Fibroblast of skin of back (primary cell): ENCODE results near the gene GRK6.

Experiments used
- DNase-seq: peaks from one replicate; pipeline ENCODE4 v3.0.0-alpha.2; 2013

The GRK6 gene

DNA sequence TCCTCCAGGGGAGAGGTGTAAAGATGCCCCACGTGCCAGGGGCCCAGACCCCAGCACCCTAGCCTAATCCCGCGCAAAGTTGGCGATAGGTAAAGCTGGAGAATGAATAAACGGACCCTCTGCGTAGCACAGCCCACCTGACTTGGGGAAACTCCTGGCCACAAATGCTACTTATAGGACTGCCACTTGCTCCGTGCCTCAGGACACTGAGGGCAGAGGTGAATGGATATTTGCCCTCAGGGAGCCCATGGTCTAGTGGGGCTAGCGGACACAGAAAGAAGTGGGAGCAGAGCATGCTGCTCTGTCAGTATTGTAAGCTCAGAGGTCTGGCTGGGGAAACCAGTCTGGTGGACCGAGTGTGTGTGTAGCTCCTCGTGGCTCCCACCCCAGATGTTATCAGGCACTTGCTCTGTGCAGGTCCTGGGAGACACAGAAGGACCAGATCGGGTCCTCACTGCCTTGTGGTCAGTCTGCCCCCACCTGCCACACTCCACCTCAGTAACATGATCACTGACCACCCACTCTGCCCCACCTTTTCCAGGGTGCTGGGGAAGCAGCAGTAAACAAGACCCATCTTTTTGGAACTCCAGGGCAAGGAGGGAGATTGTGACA, 841 bp downstream of the GRK6 start:
- no peak for DNase-seq

DNA sequence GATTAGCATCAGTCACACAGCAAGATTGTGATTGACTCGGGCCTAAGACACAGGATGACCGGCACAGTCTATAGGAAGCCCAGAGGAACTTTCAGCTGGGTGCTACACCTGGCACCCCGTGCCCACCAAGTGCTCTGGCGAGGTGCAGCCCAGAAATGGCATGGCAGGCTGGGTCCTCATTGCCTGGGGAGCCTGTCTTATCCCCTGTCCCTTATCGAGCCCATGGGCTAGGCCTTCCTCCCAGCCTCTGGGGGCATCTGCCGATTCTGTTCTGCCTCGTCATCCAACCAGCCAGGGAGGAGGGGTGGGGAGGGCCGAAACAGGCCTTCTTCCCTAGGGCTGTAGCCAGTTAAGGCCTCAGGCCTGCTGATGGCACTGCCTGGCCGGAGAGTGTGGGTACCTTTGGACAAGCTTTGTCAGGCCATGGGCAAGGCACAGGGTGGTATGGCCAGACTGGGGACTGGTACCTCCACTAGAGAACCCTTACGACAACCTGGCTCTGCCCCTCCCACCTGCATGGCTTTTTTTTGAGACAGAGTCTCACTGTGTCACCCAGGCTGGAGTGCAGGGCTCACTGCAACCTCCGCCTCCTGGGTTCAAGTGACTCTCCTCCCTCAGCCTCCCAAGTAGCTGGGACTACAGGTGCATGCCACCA, 1.6 kb downstream of the GRK6 start:
- no peak for DNase-seq

DNA sequence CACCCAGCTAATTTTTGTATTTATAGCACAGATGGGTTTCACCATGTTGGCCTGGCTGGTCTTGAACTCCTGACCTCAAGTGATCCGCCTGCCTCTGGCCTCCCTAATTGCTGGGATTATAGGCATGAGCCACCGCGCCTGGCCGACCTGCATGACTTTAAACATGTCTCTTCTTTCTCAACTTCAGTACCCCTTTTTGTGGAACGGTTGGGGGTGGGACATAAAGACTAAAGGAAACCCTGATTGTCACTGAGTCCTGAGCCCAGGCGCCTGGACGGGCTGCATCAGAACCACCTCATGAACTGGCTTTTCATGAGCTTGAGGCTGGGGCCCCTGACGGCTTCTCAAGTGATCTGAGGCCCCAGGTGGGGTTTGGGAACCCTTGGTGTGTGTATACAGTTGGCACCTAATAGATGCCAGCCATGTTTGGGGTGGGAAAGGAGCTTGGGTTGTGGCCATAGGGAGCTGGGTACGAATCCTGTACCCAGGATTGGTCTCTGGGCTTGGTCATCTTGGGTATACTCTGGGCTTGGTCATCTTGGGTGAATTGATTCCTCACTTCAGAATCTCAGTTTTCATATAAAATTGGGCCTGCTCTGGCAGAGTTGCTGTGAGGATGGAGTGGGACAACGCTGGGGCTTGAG, 2.2 kb downstream of the GRK6 start:
- DNase-seq: no peak

DNA sequence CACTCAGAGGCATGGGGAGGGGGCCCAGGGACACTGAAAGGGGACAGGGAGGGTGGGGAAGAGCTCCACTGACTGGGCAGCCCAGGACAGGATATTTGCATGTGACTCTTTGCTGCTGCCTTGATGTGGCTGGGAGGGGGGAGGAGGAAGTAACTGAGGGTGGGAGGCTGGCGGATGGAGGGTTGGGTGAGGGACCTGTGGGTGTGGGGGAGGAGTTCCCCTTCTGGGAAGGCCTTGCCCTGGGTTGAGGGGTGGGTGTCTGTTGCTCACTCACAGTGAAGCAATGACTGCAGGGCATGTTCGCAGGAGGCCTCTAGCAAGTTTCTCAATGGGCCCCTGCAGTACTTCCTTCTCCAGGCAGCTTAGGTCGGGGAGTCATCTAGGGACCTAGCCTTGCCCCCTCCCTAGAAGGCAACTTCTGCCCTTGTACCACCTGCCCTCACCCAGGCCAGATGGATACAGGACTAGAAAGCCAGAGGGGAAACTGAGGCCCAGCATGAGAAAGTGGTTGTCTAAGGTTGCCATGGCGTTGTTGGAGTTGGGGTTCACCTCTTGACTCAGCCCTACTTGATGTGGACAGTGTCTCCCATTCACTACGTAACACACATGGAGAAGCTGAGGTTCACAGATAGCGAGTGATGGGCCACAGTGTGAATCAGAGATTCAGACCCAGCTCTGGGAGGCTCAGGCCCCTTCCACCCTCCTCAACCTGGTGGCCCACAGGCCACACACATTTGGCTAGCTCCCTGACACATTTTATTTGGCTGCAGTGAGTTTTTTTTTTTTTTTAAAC, 3.0 kb downstream of the GRK6 start:
- no peak for DNase-seq

GRCh38 chr5:177430140-177430951, 3.9 kb downstream of the GRK6 start:
- DNase-seq: no peak

- no peak for DNase-seq
These were observed 4.5 kb downstream of the GRK6 start for GRCh38 chr5:177430972-177431316.

DNA sequence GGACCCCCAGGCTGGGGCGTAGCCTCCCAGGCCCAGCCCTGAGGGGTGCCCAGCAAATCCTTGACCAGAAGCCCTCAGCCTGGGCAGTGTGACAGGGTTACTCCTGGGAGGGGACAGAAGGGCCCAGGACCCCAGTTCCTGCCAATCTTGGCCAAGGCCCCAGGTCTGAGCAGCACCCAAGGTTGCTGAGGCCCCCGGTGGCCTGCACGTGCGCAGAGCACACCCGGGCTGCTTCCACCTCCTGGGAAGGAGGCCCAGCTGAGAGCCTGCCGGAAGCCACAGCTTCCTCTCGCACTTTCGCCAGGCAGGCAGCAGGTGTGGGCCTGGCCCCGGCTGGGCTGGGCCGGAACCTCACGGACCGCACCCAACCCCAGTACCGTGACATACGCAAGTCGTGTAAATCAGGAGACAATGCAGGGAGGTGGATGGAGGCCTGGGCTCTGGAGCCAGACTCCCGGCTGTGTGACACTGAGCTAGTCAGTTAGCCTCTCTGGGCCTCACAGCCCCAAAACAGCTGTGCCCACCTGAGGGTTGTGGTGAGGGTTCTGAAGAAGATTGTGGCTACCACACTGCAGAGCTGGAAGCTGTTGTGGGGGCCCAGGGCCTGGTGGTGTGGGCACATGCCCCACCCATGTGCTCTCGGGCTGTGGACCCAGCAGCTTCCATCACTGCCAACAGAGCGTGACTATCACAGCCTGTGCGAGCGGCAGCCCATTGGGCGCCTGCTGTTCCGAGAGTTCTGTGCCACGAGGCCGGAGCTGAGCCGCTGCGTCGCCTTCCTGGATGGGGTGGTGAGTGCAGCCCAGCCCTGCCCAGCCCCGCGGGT, 5.1 kb downstream of the GRK6 start:
- no peak for DNase-seq

- no peak for DNase-seq
These were observed 5.8 kb downstream of the GRK6 start for GRCh38 chr5:177432143-177432838.

- no peak for DNase-seq
These were observed 6.6 kb downstream of the GRK6 start for GRCh38 chr5:177432839-177433657.

DNA sequence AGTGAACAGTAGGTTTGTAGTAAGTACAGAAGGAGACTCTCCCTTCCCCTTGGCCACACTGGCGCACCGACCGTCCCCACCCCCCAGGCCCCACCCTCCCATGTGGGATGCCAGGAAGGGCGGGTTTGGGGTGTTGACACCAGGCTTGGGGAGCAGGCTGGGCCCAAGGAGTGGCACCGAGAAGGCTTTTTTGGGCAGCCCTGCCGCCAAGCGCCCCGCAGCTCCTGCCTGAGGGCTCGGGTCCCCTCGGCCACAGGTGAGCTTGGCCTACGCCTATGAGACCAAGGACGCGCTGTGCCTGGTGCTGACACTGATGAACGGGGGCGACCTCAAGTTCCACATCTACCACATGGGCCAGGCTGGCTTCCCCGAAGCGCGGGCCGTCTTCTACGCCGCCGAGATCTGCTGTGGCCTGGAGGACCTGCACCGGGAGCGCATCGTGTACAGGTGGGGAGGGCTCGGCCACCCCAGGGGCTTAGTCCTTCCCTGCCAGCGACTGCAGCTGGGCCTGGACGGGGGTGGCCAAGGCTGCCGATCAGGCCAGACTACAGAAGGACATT, 7.3 kb downstream of the GRK6 start:
- DNase-seq: no peak

GRCh38 chr5:177434437-177434836, 8.0 kb downstream of the GRK6 start:
- DNase-seq: no peak

- DNase-seq: no peak
These were observed 8.7 kb downstream of the GRK6 start for GRCh38 chr5:177434942-177435738.

DNA sequence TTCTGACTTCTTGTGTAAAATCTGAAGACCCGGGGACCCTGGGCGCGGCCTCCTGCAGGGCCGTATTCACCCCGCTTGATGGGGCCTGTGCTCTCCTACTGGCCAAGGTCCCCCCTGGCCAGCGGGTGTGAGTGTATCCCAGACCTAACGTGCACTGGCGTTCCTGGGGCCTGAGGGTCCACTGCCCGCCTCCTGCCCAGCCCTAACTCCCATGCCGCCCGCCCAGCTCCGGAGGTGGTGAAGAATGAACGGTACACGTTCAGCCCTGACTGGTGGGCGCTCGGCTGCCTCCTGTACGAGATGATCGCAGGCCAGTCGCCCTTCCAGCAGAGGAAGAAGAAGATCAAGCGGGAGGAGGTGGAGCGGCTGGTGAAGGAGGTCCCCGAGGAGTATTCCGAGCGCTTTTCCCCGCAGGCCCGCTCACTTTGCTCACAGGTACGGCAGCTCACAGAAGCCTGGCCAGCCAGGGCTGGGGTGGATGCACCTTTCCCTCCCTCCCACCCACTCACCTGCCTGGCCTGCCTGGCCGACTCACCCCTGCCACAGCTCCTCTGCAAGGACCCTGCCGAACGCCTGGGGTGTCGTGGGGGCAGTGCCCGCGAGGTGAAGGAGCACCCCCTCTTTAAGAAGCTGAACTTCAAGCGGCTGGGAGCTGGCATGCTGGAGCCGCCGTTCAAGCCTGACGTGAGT, 9.5 kb downstream of the GRK6 start:
- DNase-seq: no peak

DNA sequence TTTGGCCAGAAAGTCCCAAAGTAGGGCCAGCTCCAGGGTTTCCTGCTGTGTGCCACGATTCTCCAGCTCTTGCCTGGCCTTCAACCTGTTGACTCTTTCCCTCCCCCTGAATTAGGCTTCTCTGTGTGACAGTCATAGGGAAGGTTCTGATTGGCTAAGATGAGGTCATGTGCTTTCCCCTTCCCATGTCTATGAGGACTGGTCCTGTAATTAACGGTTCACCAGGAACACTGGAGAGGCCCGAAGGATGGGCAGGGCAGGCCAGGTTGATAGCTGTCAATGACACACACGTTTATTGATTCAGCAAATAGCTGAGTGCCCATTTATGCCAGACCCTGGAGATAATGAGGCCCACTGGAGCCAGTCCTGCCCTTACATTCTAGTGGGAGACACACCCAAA, 11.1 kb downstream of the GRK6 start:
- no peak for DNase-seq

DNA sequence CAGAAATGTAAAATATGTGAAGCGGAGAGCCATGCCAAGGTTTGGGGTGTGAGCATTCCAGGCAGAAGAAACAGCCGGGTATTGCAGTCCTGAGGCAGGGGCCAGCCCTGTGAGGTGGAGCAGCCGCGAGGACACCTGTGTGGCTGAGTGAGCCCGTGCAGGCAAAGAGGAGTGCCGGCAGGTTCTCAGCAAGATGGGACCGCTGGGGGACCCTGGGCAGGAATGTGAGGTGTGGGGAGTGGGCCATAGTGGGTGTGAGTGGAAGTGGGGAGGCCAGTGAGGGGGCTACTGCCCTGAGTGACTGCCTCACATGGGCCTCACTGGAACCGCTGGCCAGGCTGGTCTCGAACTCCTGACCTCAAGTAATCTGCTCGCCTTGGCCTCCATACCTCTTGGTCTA, 12.0 kb downstream of the GRK6 start:
- DNase-seq: no peak

GRCh38 chr5:177439518-177440053, 13.1 kb downstream of the GRK6 start:
- DNase-seq: no peak

DNA sequence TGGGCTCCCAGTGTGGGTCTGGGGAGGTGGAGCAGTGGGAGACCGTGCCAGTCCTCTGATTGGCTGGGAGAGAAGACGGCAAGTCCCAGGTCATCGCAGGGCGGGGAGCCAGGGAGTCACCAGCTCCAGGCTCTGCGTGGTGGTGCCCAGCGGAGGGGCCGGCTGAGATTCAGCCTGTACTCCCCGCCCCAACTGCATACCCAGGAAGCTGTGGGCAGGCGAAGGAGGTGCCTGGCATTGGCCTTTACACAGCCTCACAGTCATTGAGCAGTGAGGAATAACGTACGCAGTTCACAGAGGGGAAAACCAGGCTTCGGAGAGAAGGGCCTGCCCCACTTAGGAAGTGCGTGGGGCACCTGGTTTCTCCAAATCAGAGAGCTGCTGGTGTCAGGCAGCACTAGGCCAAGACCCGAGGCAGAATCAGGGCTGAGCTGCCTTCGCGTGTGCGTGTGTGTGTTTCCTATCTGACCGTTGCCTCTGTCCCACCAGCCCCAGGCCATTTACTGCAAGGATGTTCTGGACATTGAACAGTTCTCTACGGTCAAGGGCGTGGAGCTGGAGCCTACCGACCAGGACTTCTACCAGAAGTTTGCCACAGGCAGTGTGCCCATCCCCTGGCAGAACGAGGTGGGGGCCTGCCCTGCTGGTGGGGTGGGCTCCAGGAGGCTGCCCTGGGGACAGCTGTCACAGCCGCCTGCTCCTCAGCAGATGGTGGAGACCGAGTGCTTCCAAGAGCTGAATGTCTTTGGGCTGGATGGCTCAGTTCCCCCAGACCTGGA, 13.9 kb downstream of the GRK6 start:
- DNase-seq: no peak
